HEK293 (cell line): ENCODE data around the gene PID1.

Experiments used
- CTCF ChIA-PET: fragments of 350-600 bp; formaldehyde crosslinking; extraction: SDS; loops from one replicate; lab custom pipeline; 2021; ENCODE audit warnings: antibody characterized with exemption; lab: Yijun Ruan, JAX
- POLR2A ChIA-PET: fragments of 300-600 bp; formaldehyde crosslinking; extraction: SDS; loops from one replicate; lab custom pipeline; 2020; ENCODE audit warnings: antibody characterized with exemption, inconsistent platforms; lab: Yijun Ruan, JAX
- H3K27ac ChIP-seq: fragments of 200-500 bp; sonication (Bioruptor generic); 2 replicates; pipeline ENCODE4 v1.5.1; 2014; ENCODE audit warnings: low read depth, low read length, control low read depth, inconsistent platforms; ENCODE audit errors: extremely low read depth
- H3K36me3 ChIP-seq, 2 experiments: fragments of 200-500 bp in 1 of 2; sonication (Bioruptor generic) in 1 of 2; 1 replicate in 1 of 2; 2 replicates in 1 of 2; pipeline ENCODE4 v1.5.1; 2014 to 2017; ENCODE audit warnings: inconsistent platforms in 2 of 2, low read length in 2 of 2; ENCODE audit not compliant: control insufficient read depth in 2 of 2, insufficient read depth in 1 of 2
- H3K4me1 ChIP-seq: fragments of 200-500 bp; sonication (Bioruptor generic); 2 replicates; pipeline ENCODE4 v1.5.1; 2014; ENCODE audit warnings: mild to moderate bottlenecking, low read length, inconsistent platforms; ENCODE audit not compliant: control insufficient read depth, insufficient read depth
- H3K4me3 ChIP-seq: 2 replicates; pipeline ENCODE4 v1.5.1; 2011; ENCODE audit warnings: low read depth, mild to moderate bottlenecking, control low read depth, low read length, moderate library complexity
- H3K9me3 ChIP-seq: fragments of 200-500 bp; sonication (Bioruptor generic); 2 replicates; pipeline ENCODE4 v1.5.1; 2014; ENCODE audit warnings: low read depth, low read length, inconsistent platforms; ENCODE audit not compliant: control insufficient read depth, insufficient read depth
- GLIS2 ChIP-seq: fragments of 450-650 bp; formaldehyde crosslinking; IDR thresholded peaks from 2 replicates; pipeline ENCODE4 v1.5.1; 2016; ENCODE audit warnings: missing biosample characterization, missing genetic modification characterization
- TRIM28 ChIP-seq: IDR thresholded peaks from 2 replicates; pipeline ENCODE4 v1.6.1; 2011; ENCODE audit warnings: low read length, control low read depth, borderline replicate concordance
- ZBTB17 ChIP-seq: fragments of 450-650 bp; formaldehyde crosslinking; IDR thresholded peaks from 2 replicates; pipeline ENCODE4 v1.5.1; 2016; ENCODE audit warnings: missing biosample characterization, missing genetic modification characterization
- ZNF114 ChIP-seq: fragments of 450-650 bp; formaldehyde crosslinking; IDR thresholded peaks from 2 replicates; pipeline ENCODE4 v1.5.0; 2017; ENCODE audit warnings: missing biosample characterization, missing genetic modification characterization
- ZNF121 ChIP-seq: fragments of 450-650 bp; formaldehyde crosslinking; IDR thresholded peaks from 2 replicates; pipeline ENCODE4 v1.5.1; 2016; ENCODE audit warnings: missing biosample characterization, missing genetic modification characterization
- ZNF155 ChIP-seq: fragments of 450-650 bp; formaldehyde crosslinking; IDR thresholded peaks from 2 replicates; pipeline ENCODE4 v1.5.1; 2016; ENCODE audit warnings: missing biosample characterization, missing genetic modification characterization
- ZNF214 ChIP-seq: fragments of 450-650 bp; formaldehyde crosslinking; IDR thresholded peaks from 2 replicates; pipeline ENCODE4 v1.5.1; 2017; ENCODE audit warnings: missing biosample characterization, mild to moderate bottlenecking, missing genetic modification characterization, borderline replicate concordance
- ZNF366 ChIP-seq: fragments of 450-650 bp; formaldehyde crosslinking; conservative IDR thresholded peaks from 2 replicates; pipeline ENCODE4 v1.5.1; 2016; ENCODE audit warnings: missing biosample characterization, missing genetic modification characterization
- ZNF548 ChIP-seq: fragments of 450-650 bp; formaldehyde crosslinking; IDR thresholded peaks from 2 replicates; pipeline ENCODE4 v1.5.1; 2016; ENCODE audit warnings: missing biosample characterization, missing genetic modification characterization
- ZNF571 ChIP-seq: fragments of 450-650 bp; formaldehyde crosslinking; IDR thresholded peaks from 2 replicates; pipeline ENCODE4 v1.5.0; 2017; ENCODE audit warnings: missing biosample characterization, missing genetic modification characterization
- ZNF621 ChIP-seq: fragments of 450-650 bp; formaldehyde crosslinking; IDR thresholded peaks from 2 replicates; pipeline ENCODE4 v1.5.1; 2017; ENCODE audit warnings: missing biosample characterization, missing genetic modification characterization
- ZNF660 ChIP-seq: fragments of 450-650 bp; IDR thresholded peaks from 2 replicates; pipeline ENCODE4 v1.5.1; 2018; ENCODE audit warnings: missing biosample characterization, mild to moderate bottlenecking, missing genetic modification characterization
- ZNF670 ChIP-seq: fragments of 450-650 bp; formaldehyde crosslinking; IDR thresholded peaks from 2 replicates; pipeline ENCODE4 v1.5.1; 2016; ENCODE audit warnings: missing biosample characterization, missing genetic modification characterization, low read depth
- ZSCAN23 ChIP-seq: fragments of 450-650 bp; formaldehyde crosslinking; IDR thresholded peaks from 2 replicates; pipeline ENCODE4 v1.5.1; 2016; ENCODE audit warnings: missing biosample characterization, missing genetic modification characterization
- TF ChIP-seq, protein P1 (sequence below): fragments of 450-650 bp; IDR thresholded peaks from 2 replicates; pipeline ENCODE4 v1.5.1; 2018; ENCODE audit warnings: missing biosample characterization, missing genetic modification characterization
- TF ChIP-seq, protein P2 (sequence below): fragments of 450-650 bp; formaldehyde crosslinking; IDR thresholded peaks from 2 replicates; pipeline ENCODE4 v1.5.1; 2016; ENCODE audit warnings: missing biosample characterization, missing genetic modification characterization
- TF ChIP-seq, protein P3 (sequence below): fragments of 450-650 bp; IDR thresholded peaks from 2 replicates; pipeline ENCODE4 v1.5.1; 2018; ENCODE audit warnings: missing biosample characterization, mild to moderate bottlenecking, missing genetic modification characterization
- TF ChIP-seq, protein P4 (sequence below): fragments of 450-650 bp; formaldehyde crosslinking; IDR thresholded peaks from 2 replicates; pipeline ENCODE4 v1.5.1; 2016; ENCODE audit warnings: missing biosample characterization, missing genetic modification characterization
- TF ChIP-seq, protein P5 (sequence below): fragments of 450-650 bp; formaldehyde crosslinking; IDR thresholded peaks from 2 replicates; pipeline ENCODE4 v1.5.1; 2017; ENCODE audit warnings: missing biosample characterization, missing genetic modification characterization

The PID1 gene

DNA sequence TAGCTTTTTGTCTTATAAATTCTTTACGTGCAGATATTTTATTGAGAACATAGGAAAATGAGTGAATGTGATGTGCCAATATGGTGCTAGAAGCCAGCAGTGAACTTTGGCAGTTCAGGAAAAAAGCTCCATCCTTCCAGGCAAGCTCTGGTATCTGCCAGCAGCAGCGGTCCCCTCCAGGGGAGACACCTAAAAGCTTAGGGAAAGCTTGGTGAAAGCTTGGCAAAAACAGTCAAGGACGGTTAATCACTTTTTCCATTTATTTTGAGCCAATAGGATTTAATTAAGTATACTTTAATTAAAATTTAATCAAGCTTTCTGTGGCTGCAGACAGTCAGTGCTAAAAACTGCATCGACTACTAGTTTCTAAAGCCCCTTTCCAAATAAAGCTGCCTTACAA lies 60.4 kb downstream of the PID1 start:
- Histone ChIP-seq H3K4me1 (no peaks in the 10 kb centered on the region), H3K4me3 (no peak overlapping the region), H3K27ac (no peak overlapping the region), H3K9me3 (no peaks in the 10 kb centered on the region), H3K36me3 (no peaks in the 10 kb centered on the region)
- TF ChIP-seq ZNF366 (tag by site-specific recombination) (no peak), ZNF621 (tag by site-specific recombination) (no peak), ZNF114 (tag by site-specific recombination) (no peak), TRIM28 (no peak), GLIS2 (tag by site-specific recombination) (no peak), ZNF670 (no peak), ZNF155 (no peak)
- TF ChIP-seq, protein P1, sequence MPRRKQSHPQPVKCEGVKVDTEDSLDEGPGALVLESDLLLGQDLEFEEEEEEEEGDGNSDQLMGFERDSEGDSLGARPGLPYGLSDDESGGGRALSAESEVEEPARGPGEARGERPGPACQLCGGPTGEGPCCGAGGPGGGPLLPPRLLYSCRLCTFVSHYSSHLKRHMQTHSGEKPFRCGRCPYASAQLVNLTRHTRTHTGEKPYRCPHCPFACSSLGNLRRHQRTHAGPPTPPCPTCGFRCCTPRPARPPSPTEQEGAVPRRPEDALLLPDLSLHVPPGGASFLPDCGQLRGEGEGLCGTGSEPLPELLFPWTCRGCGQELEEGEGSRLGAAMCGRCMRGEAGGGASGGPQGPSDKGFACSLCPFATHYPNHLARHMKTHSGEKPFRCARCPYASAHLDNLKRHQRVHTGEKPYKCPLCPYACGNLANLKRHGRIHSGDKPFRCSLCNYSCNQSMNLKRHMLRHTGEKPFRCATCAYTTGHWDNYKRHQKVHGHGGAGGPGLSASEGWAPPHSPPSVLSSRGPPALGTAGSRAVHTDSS (tag by site-specific recombination) = no peak
- TF ChIP-seq, protein P2, sequence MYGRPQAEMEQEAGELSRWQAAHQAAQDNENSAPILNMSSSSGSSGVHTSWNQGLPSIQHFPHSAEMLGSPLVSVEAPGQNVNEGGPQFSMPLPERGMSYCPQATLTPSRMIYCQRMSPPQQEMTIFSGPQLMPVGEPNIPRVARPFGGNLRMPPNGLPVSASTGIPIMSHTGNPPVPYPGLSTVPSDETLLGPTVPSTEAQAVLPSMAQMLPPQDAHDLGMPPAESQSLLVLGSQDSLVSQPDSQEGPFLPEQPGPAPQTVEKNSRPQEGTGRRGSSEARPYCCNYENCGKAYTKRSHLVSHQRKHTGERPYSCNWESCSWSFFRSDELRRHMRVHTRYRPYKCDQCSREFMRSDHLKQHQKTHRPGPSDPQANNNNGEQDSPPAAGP (tag by site-specific recombination) = no peak
- ChIA-PET CTCF (no interaction called here), POLR2A (no interaction called here)

DNA sequence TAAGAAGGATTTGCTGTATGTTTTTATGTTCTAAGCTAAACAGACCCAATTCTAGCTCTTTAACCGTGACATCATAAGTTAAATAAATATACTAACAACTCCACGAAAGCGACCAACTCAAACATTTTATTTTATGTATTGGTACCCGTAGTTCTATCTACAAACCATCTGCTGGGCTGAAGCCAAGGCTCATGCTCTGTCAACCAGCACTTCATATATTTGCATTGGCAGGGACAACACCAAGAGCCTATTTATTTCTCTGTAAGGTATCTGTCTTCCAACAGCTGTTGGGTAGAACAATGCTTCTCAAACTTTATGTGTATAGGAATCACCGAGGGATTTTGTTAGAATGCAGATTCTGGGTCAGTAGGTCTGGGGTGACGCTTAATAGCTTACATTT lies 64.5 kb downstream of the PID1 start:
- Histone ChIP-seq H3K4me3 (no peak overlapping the region), H3K9me3 (no peaks in the 10 kb centered on the region)
- ChIA-PET POLR2A (no interaction called here), CTCF (interaction anchor here (0.6 kb wide), 1 partner anchor 1347 kb away, joined by 5 read pairs; no protein-coding TSS in a partner anchor)
- TF ChIP-seq ZNF121 (no peak), ZNF548 (tag by site-specific recombination) (no peak), ZBTB17 (tag by site-specific recombination) (no peak), ZSCAN23 (tag by site-specific recombination) (no peak), ZNF214 (no peak), ZNF571 (no peak), ZNF660 (no peak)
- TF ChIP-seq, protein P3, sequence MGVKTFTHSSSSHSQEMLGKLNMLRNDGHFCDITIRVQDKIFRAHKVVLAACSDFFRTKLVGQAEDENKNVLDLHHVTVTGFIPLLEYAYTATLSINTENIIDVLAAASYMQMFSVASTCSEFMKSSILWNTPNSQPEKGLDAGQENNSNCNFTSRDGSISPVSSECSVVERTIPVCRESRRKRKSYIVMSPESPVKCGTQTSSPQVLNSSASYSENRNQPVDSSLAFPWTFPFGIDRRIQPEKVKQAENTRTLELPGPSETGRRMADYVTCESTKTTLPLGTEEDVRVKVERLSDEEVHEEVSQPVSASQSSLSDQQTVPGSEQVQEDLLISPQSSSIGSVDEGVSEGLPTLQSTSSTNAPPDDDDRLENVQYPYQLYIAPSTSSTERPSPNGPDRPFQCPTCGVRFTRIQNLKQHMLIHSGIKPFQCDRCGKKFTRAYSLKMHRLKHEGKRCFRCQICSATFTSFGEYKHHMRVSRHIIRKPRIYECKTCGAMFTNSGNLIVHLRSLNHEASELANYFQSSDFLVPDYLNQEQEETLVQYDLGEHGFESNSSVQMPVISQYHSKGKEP (tag by site-specific recombination) = no peak
- TF ChIP-seq, protein P4, sequence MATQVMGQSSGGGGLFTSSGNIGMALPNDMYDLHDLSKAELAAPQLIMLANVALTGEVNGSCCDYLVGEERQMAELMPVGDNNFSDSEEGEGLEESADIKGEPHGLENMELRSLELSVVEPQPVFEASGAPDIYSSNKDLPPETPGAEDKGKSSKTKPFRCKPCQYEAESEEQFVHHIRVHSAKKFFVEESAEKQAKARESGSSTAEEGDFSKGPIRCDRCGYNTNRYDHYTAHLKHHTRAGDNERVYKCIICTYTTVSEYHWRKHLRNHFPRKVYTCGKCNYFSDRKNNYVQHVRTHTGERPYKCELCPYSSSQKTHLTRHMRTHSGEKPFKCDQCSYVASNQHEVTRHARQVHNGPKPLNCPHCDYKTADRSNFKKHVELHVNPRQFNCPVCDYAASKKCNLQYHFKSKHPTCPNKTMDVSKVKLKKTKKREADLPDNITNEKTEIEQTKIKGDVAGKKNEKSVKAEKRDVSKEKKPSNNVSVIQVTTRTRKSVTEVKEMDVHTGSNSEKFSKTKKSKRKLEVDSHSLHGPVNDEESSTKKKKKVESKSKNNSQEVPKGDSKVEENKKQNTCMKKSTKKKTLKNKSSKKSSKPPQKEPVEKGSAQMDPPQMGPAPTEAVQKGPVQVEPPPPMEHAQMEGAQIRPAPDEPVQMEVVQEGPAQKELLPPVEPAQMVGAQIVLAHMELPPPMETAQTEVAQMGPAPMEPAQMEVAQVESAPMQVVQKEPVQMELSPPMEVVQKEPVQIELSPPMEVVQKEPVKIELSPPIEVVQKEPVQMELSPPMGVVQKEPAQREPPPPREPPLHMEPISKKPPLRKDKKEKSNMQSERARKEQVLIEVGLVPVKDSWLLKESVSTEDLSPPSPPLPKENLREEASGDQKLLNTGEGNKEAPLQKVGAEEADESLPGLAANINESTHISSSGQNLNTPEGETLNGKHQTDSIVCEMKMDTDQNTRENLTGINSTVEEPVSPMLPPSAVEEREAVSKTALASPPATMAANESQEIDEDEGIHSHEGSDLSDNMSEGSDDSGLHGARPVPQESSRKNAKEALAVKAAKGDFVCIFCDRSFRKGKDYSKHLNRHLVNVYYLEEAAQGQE (tag by site-specific recombination) = no peak
- TF ChIP-seq, protein P5, sequence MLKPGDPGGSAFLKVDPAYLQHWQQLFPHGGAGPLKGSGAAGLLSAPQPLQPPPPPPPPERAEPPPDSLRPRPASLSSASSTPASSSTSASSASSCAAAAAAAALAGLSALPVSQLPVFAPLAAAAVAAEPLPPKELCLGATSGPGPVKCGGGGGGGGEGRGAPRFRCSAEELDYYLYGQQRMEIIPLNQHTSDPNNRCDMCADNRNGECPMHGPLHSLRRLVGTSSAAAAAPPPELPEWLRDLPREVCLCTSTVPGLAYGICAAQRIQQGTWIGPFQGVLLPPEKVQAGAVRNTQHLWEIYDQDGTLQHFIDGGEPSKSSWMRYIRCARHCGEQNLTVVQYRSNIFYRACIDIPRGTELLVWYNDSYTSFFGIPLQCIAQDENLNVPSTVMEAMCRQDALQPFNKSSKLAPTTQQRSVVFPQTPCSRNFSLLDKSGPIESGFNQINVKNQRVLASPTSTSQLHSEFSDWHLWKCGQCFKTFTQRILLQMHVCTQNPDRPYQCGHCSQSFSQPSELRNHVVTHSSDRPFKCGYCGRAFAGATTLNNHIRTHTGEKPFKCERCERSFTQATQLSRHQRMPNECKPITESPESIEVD = no peak
- TF ChIP-seq, all 188 proteins: peak for 0
- no peaks in the 10 kb centered on the region for H3K36me3 ChIP-seq
- H3K27ac ChIP-seq = no peak overlapping the region
- no peaks in the 10 kb centered on the region for H3K4me1 ChIP-seq
